GM18498 (cell line): ENCODE measurements around the gene VAV2.

ENCODE experiments used
- ATAC-seq: cut with Tn5 transposase; IDR thresholded peaks from one replicate; pipeline ENCODE4 v1.9.1; 2021; ENCODE audit warnings: mild to moderate bottlenecking, moderate library complexity; ENCODE audit not compliant: unreplicated experiment

The VAV2 gene

DNA sequence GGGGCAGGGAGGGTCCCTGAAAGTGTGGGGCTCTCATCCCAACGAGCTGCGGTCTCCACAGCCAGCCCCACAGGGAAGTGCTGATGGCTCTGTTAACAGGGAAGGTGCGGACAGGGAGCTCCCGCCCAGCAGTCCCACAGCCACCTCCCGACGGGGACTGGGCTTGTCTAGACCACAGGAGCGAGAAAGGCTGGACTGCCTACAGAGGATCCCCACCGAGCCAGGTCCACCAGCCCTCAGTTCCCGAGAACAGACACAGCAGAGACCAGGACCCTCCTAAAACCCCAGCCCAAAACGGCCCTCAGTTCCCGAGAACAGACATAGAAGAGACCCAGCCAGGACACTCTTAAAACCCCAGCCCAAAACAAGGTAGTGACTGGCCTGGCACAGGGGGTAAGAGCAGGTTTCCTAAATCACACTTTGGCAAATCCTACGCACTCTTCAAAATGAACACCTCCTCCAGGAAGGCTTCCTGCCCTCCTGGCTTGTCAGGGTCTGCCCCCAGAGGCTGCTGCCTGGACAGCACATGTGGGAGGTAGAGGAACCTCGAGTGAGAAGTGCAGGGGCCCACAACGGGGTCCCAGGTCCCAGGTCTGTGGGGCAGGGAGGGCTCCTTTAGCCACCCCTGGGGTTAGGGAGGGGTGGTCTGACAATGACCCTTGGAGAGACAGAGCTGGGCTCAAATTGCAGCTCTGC, 167.9 kb downstream of the VAV2 start:
- ATAC-seq, result no peak

DNA sequence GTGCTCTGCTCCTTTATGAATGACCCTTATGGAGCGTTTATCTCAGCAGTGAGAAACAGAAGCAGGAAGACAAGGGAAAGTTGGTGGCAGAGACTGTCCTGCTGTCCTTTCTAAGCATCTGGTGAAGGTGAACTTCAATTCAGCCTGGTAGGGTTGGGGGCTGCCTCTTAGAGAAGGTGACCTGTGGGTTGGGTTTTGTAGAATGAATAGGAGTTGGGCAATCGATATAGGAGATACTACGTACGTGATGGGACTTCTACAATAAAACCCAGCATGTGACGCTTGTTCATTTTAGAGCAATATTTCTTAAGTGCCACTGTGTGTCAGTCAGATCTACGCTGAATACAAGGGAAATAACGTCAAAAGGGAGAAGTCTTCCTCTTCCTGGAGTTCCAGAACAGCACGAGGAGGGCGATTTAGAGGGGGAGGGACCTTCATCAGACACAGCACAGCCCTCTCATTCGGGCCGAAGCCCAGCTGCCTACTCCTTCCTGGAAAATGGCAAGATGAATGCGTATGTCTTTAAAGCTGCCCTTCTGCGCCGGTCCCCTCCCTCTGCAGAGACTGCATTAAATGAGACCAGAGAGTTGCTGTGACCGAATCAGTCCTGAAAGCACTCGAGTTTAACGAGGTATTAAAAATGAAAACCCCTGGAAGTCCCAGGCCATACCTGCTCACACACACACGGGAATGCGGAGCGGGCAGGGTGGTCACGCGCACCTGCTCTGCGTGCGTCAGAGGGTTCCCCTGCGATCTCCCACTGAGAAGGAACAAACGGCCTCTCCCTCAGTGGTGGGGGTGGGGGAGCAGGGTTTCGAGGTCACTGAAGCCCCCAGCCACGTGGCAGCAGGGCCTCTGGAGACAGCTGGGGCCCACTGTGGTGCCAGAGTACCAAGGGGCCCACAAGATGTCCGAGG, 168.7 kb downstream of the VAV2 start:
- no peak for ATAC-seq

DNA sequence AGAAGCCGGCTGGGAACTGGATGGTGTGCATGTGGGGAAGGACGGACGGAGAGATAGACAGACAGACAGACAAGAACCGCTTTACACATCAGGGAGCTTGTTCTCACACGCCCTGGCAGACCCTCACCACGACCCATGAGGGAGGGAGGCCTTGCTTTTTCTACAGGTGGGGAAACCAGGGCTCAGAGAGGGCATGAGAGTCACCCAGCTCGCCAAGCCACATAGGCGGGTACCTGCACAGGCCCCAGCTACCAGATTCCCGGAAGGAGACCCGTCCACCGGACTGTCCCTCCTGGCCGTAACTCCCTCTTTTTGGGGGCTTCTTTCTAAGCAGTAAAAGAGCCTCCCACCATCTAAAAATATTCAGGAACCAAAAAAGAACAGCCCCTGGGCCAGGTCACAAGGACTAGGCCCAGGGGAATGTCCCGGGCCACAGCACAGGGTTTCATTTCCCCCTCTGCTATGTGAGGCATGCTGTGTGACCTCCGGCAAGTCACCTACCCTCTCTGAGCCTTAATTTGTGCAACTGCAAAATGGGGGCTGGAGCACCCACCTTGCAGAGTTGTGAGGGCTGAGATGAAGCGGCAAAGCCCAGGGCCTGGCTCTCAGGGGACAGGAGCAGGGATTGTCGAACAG, 169.6 kb downstream of the VAV2 start:
- ATAC-seq, result no peak

DNA sequence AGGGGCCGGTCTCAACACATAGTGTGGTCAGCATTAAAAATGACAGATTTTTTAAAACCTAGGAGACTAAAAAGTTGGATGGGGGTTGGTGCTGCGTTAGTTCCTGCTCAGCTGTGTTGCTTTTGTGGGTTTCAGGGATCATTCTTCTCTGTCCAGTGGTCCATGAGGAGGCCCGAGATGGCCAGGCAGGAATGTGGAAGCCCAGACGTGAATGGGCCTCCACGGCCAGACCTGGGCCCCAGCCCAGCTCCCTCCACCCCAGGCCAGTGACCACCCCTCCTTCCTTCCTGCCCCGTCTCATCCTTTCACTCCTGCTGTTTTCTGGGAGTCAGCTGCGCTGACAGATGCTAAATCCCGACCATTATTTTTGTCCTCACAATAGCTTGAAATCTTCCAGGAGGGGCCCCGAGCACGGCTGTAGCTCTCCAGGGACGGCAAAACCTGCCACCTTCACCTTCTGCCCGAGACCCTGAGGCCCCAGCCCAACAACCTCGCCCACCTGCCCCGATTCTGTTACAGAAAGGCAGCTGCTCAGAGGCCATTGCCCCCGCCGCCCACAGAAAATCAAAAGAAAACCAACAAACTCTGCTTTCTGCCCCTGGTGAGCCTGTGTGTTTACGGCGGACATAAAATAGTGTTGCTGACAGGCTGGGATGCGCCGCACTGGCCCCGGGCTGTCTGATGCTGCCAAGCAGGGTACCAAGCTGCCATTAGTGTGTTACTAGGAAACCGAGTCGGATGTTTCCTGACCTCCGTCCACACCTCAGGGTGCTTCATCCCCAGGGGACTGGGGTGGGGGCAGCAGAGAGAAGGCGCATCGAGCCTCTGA, 170.3 kb downstream of the VAV2 start:
- no peak for ATAC-seq

DNA sequence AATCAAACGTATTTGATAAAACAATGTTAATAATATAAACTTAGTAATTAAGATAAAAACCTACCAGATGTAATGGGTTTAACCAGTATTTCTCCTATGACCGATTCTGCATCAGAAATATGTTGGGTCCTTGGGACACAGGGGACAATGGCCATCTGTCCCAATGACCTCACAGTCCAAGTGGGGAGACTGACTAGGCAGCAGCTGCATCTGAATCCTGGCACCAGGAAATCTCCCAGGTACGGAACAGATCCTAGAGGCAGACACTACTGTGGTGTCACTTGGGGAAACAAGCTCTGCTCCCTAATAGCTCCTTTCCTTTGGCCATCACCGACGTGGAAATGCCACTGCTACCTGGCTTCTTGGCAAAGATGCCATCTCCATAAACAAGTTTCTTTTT, 172.2 kb downstream of the VAV2 start:
- ATAC-seq, result no peak

DNA sequence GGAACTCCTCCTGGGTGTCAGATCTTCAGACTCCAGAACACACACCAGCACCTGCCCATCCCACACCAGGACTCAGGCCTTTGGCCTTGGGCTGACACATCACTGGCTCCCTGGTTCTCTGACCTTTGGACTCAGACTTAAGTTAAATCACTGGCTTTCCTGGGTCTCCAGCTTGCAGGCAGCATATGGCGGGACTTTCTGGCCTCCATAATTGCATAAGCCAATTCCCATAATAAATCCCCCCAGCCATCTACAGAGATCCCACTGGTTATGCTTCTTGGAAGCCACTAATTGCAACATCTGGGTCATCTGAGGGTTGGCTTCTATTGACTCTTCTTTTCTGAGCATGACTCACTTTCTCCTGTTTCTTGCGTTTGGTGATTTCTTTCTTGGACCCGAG, 173.7 kb downstream of the VAV2 start:
- ATAC-seq, result no peak

DNA sequence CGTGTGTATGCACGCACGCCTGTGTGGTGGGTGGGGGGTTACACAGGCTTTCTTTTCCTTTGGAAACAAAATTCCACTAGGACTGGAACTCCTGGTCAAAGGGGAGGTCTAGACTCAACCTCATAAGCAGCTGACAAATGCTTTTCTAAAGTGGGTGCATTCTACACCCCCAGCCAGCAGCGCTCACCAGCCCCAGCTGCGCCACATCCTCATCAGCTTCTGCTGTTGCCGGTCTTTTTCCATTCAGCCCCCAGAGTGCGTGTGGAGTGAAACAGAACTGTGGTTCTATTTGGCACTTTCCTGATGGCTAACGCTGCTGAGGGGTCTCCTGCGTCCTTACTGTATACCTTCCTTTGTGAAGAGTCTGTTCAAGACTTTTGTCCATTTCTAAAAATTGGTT, 176.3 kb downstream of the VAV2 start:
- ATAC-seq, result no peak

DNA sequence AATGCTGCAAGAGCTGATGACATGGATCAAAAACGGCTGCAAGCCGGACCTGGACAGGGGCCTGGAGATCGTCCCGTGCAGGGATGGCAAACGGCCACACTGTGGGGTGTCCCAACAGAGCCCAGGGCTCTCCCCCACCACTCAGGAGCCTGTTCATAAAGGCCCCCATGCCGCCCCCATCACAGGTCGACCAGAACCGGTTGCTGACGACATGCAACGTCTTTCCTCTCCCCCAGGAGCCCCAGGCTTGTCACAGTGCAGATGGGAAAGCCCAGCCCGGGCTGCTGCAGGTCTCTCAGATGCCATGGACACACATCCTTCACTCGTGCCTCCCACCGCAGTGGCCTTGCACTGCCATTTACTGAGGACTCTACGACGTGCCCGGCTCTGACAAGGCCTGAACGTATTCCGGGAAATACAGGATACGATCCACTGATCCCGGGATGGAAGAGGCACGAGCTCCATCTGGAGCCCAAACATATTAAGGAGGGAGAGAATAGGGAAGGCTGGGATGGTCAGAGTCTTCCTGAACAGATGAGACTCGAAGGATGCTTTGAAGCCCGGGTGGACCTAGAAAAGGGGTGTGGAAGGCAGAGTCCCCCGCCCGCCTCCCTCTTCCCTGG, 177.4 kb downstream of the VAV2 start:
- ATAC-seq, result no peak

DNA sequence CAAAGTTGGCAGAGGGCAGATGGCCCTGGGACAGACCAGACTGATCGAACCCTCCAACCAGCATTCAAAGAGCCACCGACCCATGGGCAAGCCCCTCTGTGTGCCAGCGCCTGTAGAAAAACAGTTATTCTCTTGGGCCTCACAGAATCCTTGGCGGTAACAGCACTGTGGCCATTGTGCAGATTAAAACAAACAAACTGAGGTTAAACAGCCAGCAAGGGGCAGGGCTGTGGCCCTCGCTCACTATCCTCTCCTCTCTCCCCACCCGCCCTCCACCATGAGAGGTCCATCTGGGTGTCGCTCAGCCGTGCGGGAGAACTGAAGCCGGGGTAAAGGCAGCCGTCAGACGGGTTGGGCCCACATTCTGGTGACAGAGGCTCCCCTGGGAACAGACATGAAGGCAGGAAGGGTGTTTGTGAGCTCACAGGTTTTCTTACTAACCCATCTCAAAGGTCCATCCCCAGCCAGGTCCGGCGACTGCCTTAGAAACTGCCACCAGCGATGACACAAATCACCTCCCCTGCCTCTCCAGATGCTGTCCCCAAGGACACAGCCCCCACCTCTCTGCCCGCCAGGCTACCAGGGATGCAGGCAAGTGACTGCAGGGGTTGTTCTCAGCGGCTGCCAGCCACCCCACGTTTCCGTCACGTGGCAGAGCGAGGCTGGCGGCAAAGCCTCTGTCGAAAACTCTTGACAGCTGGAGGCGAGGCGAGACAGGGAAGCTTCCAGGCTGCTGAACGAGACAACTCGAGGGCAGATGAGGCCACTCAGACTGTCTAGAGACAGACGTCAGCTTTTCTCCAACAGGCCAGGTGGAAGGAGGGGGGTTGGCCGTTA, 178.2 kb downstream of the VAV2 start:
- ATAC-seq, result no peak

DNA sequence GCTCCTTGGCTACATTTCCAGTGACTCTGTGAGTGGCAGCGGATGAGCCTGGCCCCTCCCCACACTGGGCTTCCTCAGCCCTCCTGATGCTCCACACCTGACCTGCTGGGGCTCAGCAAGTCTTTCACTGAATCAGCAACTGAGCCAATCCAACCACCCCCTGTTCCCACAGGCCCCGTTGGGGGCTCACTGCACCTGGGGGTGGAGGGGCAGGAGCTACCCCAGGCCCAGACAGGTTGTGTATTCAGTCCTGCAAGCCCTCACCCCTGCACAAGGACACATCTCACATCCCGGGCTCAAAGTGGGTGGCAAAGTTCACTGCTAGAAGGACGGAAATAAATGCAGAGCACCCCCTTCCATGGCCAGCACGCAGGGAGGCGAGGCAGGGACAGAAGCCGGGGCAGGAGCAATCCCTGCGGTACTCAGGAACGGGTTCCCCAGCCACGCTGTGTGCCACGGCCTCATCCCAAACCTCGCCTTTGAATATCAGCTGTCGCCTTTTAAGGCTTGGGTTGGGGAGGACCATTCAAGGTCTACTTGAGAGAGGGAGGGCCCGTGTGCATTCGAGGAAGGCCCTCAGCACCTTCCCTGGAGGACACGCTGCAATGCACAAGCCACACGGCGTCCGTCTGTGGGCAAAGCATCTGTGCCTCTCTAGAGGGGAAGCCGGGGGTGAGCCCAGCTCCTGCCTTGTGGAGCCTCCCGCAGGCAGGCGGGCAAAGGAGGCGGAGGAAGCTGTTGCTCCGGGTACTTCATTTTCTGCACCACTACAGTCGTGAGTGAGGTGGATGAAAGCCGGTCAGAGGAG, 179.0 kb downstream of the VAV2 start:
- ATAC-seq, result no peak

DNA sequence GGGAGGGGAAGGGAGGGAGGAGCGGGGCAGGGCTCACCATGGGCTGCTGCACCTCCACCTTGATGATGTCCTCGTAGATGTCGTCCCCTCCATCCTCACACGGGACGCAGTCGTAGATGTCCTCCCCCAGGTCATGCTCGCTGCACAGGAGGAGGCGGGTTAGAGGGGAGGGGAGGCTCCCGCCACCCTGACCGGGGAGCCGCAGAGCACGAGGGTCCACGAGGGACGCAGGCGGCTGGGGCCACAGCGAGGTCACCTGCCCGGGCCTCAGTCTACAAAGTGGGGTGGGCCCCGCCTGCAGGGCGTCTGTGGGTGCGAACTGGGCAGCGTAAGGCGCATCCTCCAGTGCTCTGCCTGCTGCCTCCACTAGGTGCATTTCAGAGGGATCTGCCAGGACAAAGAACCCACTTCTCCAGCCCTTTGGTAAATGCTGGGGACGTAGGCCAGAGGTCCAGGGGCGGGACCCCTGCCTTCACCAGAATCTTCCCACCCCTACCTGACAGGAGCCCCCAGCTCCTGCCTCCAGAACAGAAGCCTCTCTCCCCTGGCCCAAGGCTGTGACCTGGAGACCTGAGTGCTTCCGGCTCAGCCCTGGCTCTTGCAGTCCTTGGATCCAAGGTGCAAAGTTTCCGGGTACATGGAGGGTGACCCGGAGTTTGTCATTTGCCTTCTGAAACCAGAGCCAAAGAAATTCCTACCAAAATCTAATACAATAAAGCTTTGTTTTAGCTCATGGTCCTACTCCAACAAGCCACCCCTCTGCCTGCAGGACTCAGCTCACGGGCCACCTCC, 179.9 kb downstream of the VAV2 start:
- no peak for ATAC-seq

DNA sequence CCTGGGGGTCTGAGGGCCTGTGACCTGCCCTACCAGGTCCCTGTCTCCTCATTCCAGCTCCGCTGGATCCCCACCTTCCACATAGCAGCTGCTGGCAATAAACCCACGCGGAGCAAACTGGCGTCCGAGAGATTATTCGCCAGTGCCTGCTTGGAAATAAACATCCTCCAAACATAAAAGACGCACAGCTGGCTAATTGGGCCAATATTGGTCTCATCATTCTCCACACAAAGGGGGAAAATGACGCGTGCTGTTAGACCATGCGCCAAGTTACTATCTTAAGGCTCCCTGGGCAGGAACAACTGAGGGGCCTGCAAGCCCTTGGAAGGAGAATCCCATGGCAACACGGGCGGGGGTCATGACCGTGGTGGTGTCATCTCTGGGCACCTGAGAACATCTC, 180.7 kb downstream of the VAV2 start:
- ATAC-seq, result no peak

DNA sequence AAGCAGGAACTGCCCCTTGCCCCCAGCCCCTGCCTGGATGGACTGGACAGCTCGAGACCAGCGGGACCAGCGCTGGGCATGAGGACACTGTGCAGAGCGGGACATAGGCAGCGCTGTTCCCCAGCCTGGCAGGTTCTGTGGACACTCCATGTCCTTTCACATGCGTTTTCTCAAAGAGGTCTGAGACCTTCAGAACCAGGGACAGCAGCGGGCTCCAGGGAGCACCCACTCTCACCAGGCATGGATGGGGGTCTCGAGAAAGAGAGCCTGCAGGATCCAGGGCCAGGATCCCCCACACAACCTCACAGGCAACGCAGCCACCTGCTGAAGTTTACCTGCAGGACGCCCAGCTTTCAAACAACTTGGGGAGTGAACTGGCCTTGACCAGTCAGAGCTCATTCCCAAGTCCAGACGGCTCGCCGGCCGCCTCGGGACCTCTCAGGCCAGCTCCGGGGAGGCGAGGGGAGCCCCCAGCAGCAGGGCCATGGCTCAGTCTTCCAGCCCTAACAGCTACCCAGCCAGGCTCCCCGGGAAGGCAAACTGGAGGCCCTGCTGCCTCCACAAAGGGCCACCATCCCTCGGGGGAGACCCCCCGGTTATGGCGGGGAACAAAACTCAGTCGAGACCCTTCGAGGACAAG, 181.4 kb downstream of the VAV2 start:
- no peak for ATAC-seq

DNA sequence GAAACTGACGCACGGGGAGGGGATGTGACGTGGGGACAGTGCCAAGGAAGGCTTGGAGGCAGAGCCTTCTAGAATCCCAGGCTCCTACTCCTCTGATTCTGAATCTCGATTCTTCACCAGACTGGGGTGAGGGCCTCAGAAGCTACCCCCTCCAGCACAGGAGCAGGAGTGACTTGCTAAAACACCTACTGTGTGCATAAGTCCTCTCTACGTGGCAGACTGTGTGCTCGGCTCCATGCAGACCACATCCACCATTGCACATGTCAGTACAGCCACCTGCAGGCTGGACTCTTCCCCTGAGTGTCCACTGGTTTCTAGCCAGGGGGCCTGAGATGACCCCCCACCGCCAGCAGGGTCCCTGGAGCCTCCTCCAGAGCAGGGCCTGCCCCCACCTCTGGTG, 182.8 kb downstream of the VAV2 start:
- no peak for ATAC-seq

DNA sequence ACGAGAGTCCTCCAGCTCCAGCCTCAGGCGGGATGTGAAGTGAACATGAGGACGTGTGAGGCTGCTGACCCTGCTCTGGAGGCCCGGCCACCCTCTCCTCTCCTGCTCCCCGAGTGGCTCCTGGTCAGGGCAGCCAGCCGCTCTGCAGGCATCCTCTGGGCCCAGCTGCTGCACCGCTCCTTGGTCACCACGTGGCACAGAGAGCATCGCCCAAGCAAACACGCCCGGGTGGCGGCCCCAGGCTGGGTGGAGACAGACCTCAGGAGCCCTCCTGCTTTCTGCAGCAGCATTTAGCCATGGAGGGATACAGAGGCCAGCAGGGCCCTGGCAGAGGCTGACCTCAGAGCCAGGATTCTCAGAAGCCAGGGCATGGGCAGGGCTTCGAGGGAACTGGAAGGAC, 184.3 kb downstream of the VAV2 start:
- ATAC-seq, result no peak

DNA sequence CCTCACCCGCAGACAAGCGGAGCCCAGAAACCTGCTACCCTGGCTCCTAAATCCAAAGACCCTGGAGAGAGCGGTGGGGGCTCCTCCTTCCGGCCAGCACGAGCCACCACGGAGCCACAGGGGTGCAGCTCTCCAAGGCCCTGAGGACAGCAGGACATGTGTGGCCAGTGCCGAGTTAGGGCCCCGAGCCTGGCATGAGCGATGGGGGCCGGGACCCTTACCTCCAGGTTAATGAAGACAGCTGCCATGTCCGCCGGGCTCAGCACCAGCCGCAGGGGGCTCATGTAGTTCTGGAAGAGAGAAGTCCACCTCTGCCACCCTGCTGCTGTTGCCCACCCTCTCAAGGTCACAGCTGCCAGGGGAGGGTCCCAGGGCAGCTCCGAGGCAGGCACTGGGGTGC, 185.1 kb downstream of the VAV2 start:
- no peak for ATAC-seq

DNA sequence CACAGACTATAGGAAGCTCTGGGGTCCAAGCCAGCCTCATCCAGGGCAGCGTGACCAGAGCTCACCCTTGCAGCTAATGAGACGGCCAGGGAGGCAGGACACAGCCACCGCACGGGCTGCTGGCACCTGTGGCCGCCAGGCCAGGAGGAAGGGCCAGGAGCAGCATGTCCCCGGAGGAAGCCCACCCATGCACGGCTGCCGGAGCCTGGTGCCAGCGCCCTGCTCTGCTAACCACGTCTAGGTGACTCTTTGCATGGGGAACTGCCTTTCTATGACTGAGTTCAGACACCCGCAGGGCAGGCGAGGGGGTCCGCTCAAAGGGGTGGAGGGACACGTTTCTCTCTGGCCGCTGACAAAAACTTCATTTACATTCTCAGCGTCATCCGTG, 185.5 kb downstream of the VAV2 start:
- ATAC-seq, result no peak
